HL-60/S4 (cell line): ENCODE results near the gene TTLL9.

Experiments used
- in situ Hi-C: fragments of 300-500 bp; cut with MboI; formaldehyde crosslinking; loops from 2 replicates; pipeline ENCODE4 v1.14.3; 2022; ENCODE audit warnings: low sequenced_read_pairs

TTLL9 gene

DNA sequence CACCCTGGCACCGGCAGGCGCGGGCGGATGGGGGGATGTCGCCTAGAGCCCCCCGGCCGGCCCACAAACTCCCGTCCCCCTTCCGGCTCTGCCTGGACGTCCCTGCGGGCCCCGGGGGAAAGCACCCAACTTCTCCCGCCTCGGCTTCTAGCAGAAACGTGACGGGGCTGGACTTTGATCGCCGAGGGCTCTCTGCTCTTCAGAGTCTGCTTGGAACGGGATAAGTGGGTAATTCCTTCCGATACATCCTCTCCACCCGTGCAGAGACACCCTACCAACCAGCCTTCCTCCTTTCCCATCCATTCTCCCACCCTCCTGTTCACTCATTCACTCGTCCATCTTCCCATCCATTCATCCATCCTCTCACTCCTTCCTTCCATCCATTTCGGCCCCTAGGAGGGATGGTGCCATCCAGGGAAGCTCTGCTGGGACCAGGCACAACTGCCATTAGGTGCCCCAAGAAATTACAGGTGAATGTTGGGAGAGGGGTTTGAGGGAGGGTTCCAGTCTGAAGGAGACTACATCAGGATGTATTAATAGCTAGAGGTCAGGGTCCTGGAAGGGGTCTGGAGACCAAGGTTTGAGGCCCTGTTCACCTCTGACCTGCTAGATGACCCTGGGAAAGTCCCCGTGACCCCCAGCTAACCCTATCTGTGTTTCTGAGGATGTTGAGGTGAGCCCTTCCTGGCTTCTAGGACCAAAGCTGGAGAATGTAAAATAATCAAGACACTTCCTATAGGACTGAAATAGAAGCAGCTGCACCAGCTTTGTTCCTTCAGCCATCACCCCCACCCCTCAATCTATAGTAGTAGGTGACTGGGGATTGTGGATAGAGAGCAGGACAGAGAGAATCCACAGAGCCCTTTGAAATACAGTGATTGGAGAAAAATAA, 538 bp downstream of the TTLL9 start:
- in situ Hi-C loops, result no loop called here

- in situ Hi-C loops, result no loop called here
Observed at GRCh38 chr20:31871618-31871954, 1.2 kb downstream of the TTLL9 start.

DNA sequence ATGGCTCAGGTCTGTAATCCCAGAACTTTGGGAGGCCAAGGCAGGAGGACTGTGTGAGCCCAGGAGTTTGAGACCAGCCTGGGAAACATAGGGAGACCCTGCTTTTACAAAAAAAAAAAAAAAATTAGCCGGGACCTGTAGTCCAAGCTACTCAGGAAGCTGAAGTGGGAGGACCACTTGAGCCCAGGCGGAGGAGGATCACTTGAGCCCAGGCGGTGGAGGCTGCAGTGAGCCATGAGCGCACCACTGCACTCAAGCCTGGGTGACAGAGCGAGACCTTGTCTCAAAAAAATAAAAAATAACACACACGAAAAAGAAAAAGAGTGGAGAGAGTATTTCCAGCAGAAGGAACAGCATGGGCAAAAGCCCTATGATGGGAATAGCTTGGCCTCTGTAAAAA, 2.0 kb downstream of the TTLL9 start:
- in situ Hi-C loops, result no loop called here

DNA sequence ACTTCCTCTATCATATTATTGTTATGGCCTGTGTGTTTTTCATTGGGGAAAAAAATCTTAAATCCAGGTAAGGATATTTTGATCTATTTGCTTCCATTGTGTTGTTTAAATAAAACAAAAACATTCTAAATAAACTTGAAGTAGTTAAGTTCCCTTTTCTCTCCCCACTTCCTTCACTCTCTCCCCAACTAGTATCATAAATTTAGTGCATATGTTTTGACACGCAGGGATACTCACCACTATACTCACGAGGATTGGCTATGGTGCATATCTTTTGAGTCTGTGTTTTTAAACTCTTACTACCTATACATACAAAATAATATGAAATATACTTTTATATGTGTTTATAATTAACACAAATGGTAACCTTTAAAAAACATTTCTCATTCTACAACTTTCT, 5.2 kb downstream of the TTLL9 start:
- in situ Hi-C loops, result no loop called here

GRCh38 chr20:31877684-31878083, 7.2 kb downstream of the TTLL9 start:
- in situ Hi-C loops, result no loop called here

DNA sequence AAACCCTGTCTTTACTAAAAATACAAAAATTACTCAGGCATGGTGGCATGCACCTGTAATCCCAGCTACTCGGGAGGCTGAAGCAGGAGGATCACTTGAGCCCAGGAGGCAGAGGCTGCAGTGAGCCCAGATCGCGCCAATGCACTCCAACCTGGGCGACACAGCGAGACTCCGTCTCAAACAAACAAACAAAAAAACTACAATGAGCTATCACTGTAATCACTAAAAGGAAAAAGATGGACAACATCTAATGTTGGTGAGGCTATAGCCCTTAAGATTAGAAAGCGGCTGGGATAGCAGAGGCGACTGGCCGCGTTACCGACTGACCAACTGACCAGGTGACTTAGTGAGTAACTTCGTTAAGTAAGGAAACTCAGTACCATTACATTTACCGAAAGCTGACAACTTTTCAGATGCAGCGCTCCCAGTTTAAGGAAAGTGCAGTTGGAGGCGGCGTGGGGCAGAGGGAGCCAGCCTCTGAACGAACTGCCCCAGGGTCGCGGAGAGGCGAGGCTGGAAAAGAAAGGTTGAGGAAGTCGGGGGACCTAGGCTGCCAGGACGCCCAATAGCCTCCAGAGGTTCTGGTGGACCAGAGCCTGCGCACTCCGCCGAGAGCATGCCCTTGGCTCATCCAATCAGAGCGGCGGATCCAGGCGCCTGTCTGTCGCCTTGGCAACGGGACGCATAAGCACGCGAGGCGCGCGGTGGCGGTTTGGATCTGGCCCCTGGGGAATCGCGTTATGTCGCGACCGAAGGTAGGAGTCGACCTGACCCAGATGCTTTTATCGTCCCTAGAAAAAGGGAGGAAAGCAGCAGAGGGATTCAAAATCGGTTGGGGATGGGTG, 8.9 kb downstream of the TTLL9 start:
- in situ Hi-C loops, result no loop called here

DNA sequence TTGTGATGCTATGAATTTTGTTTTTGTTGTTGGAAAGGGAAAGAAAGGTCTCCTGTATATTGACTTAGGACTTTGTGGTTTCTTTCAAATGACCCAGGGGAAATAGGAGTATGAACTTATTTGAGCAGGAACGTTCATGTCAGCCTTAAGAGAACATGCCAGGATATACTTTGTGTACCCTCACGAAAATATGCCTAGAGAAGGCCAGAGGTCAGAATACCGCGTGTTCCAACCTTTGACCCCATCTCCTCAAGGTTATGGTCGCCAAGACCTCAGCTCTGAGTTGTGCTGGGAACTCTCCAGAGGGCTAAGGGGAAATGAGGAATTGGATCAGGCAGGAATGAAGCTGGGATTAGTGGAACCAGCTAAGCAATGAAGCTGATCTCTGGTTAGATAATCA, 11.5 kb downstream of the TTLL9 start:
- in situ Hi-C loops, result no loop called here

- in situ Hi-C loops, result no loop called here
Observed at GRCh38 chr20:31883829-31884228, 13.4 kb downstream of the TTLL9 start.

DNA sequence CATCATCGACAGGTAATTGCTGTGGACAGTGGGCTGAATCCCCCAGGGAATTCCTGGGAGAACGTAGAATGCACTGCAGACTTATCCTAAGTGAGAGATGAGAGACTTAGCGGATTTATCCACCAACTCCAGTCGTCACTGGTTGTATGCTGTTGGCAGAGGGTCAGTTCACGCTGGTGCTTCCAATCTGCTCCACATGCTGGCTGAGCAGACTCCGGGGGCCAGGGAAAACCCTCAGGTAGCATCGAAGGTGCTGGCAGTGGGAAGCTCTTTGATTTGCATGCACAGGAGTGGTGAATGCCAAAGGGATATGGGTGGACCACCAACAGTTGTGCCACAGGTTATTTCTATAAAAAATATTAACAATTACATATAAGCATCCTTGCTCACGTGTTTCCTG, 20.2 kb downstream of the TTLL9 start:
- in situ Hi-C loops, result no loop called here

DNA sequence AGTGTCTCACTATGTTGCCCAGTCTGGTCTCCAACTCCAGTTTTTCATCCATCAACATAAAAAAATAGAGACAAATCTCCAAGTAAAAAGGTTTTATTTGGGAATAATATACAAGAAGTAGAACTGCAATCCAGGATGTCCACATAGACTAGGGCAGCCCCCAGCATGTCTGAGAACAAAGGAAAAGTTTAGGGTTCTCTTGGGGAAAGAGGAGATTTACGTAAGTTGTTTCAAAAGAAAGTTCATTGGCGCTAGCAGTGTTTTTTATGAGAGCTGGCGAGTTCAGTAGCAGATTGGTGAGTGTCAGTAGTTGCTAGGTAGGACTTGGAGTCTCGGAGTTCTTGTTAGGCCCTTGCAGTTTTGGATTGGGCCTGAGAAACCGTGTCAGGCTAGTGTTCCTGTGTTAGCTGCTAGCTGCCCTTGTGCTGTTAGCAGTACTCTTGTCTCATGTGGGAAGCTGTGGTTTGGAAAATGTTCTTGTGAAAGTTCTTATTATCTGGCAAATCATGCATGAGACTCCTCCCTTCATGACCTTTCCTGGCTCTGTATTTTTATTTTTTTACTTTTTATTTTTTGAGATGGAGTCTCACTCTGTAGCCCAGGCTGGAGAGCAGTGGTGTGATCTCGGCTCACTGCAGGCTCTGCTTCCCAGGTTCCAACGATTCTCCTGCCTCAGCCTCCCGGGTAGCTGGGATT, 24.7 kb downstream of the TTLL9 start:
- in situ Hi-C loops, result no loop called here

GRCh38 chr20:31896049-31896448, 25.6 kb downstream of the TTLL9 start:
- in situ Hi-C loops, result no loop called here

DNA sequence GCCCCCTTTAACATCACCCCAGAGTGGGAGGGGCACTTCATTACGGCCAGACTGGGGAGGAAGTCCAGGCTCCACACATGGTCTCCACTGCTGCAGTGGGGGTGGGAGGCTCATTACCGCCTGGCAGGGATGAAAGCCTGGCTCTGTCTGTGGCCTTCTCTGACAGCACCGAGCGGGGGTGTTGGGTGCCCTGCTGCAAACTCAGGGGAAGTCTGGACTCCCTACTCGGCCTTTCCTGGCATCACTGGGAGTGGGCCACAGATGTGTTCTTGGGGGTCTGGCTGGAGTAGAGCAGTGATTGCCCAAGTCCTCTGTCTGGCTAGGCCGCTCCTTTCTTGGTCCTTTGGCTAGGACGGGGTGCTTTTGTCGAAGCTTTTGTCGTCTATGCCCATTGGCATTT, 27.1 kb downstream of the TTLL9 start:
- in situ Hi-C loops, result no loop called here

- in situ Hi-C loops, result no loop called here
Observed at GRCh38 chr20:31901615-31902014, 31.2 kb downstream of the TTLL9 start.

DNA sequence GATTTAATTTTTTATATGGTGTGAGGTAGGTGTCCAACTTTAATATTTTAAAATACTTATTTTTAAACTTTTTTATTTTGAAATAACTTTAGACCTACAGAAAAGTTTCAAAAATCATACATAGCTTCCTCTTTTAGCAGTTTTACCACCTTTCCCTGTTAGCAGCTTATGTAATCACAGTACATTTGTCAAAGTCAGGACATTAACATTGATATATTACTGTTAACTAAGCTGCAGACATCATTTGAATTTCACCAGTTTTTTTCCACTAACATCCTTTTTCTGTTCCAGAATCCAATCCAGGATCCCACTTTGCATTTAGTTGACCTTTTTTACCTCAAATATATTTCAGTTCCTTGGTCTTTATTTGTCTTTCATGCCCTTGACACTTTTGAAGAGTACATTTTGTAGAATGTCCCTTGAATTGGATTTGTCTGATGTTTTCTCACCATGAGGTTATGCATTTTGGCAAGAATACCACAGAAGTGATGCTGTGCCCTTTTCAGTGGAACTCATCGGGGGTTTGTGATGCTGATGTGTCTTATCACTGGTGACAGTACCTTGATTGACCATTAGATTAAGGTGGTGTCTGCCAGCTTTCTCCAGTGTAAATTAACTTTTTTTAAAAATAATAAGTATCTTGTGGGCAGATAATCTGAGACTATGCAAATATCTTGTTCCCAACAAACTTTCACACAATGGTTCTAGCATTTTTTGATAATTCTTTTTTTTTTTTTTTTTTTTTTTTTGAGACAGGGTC, 33.4 kb downstream of the TTLL9 start:
- in situ Hi-C loops, result no loop called here

DNA sequence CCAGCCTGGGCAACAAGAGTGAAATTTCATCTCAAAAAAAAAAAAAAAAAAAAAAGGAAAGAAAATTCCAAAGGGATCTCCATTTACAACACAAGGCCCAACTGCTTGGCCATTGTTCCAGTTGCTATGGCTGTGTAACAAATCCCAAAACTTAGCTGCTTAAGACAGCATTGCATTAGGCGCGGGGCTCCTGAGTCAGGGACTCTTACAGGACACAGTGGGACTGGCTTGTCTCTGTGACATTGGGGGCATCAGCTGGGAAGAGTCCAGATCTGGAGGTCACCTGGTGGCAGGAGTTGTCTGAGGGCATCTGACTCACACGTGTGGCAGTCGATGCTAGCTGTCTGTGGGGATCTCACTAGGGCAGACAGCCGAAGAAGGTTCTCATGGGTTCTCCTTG, 35.6 kb downstream of the TTLL9 start:
- in situ Hi-C loops, result no loop called here

GRCh38 chr20:31907046-31907445, 36.6 kb downstream of the TTLL9 start:
- in situ Hi-C loops, result no loop called here

DNA sequence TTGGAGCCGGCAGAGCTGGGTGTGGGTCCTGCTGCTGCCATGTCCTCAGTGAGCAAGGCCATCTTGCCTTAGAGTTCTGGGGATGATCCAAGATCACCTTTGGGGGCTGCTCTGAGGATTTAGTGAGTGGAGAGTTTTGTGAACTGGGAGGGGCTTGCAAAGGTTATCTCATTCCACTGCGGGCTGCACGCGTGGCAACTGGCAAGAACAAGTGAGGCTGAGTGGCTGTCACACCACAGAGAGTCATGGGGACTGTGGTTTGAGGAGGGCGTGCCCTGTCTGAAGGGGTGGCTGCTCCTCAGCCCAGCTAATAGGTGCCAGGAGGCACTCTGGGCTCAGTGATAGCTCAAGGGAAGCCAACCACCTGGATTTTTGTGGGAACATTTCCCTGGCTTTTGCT, 37.6 kb downstream of the TTLL9 start:
- in situ Hi-C loops, result no loop called here

DNA sequence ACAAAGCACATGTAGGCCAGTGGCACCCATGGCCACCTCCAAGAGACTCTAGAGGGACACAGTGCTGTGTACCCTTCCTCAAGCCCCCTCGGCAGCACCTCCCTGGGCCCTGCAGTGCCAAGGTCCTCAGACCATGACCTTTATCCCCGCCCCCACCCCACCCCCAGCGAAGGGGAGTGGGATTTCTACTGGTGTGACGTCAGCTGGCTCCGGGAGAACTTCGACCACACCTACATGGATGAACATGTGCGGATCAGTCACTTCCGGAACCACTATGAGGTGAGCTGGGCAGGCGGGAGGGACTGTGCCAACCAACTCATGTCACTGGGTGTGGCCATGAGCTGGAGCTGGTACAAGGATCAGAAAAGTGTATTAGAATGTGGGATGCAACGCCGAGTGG, 38.0 kb downstream of the TTLL9 start:
- in situ Hi-C loops, result no loop called here

GRCh38 chr20:31909253-31910070, 39.0 kb downstream of the TTLL9 start:
- in situ Hi-C loops, result no loop called here
